ENCODE data around the gene ALKBH7. TPM values are rescaled to one million over a fixed set of nuclear protein-coding genes. Genes with fewer than 3 reads are reported as not detected.

ALKBH7 gene
- polyA plus RNA-seq, 1 donor from 2014 or later = 154 TPM

GRCh38 chr19:6378041-6378440 lies 5.4 kb downstream of the ALKBH7 start:
- Histone ChIP-seq H3K4me2 (ENCODE audit: low read length) (no peak overlapping the region), H2AFZ (ENCODE audit: low read depth, low read length) (no peak overlapping the region), H4K20me1 (ENCODE audit: insufficient read depth) (no peaks in the 10 kb centered on the region), H3K27ac (ENCODE audit: low read length) (no peak overlapping the region), H3K79me2 (replicated peaks; ENCODE audit: insufficient read depth, low read length) (no peaks in the 10 kb centered on the region), H3K9me3 (ENCODE audit: low read length) (peaks cover 7% of the 10 kb centered on the region), H3K36me3 (ENCODE audit: insufficient read depth, low read length) (peaks cover 11% of the 10 kb centered on the region), H3K4me3 (ENCODE audit: low read length) (no peak overlapping the region), H3K9ac (ENCODE audit: low read length) (no peak overlapping the region), H3K9me2 (ENCODE audit: insufficient read depth, low read length) (no peaks in the 10 kb centered on the region), H3K27me3 (ENCODE audit: insufficient read depth, low read depth, low read length) (no peaks in the 10 kb centered on the region), H3F3A (ENCODE audit: insufficient read depth, low read length, poor library complexity, severe bottlenecking) (no peaks in the 10 kb centered on the region)
- no peak for TF ChIP-seq RAD21 (conservative IDR thresholded peaks at IDR 0.05)
- TF ChIP-seq SMC3 (conservative IDR thresholded peaks at IDR 0.05; ENCODE audit: poor library complexity) = no peak
- TF ChIP-seq EZH2 (IDR thresholded peaks at IDR 0.05; ENCODE audit: borderline replicate concordance, insufficient read depth, low read length, poor library complexity, severe bottlenecking) = no peak
- TF ChIP-seq REST (IDR thresholded peaks at IDR 0.05; ENCODE audit: borderline replicate concordance) = no peak

GRCh38 chr19:6378486-6378885 lies 5.9 kb downstream of the ALKBH7 start:
- Histone ChIP-seq H3K9ac (ENCODE audit: low read length) (no peak overlapping the region), H3K79me2 (replicated peaks; ENCODE audit: insufficient read depth, low read length) (no peaks in the 10 kb centered on the region), H3F3A (ENCODE audit: insufficient read depth, low read length, poor library complexity, severe bottlenecking) (no peaks in the 10 kb centered on the region), H3K9me2 (ENCODE audit: insufficient read depth, low read length) (no peaks in the 10 kb centered on the region), H3K4me2 (ENCODE audit: low read length) (no peak overlapping the region), H2AFZ (ENCODE audit: low read depth, low read length) (no peak overlapping the region), H3K36me3 (ENCODE audit: insufficient read depth, low read length) (peaks cover 11% of the 10 kb centered on the region), H3K27ac (ENCODE audit: low read length) (no peak overlapping the region), H3K4me3 (ENCODE audit: low read length) (no peak overlapping the region), H3K27me3 (ENCODE audit: insufficient read depth, low read depth, low read length) (no peaks in the 10 kb centered on the region), H4K20me1 (ENCODE audit: insufficient read depth) (no peaks in the 10 kb centered on the region), H3K9me3 (ENCODE audit: low read length) (peaks cover 7% of the 10 kb centered on the region)
- TF ChIP-seq POLR2AphosphoS5 (IDR thresholded peaks at IDR 0.05) (no peak), EP300 (conservative IDR thresholded peaks at IDR 0.05; ENCODE audit: poor library complexity, severe bottlenecking) (no peak), EZH2 (IDR thresholded peaks at IDR 0.05; ENCODE audit: borderline replicate concordance, insufficient read depth, low read length, poor library complexity, severe bottlenecking) (no peak), TAF1 (IDR thresholded peaks at IDR 0.05; ENCODE audit: low read depth) (no peak), MXI1 (conservative IDR thresholded peaks at IDR 0.05; ENCODE audit: poor library complexity, severe bottlenecking) (no peak), SMC3 (conservative IDR thresholded peaks at IDR 0.05; ENCODE audit: poor library complexity) (no peak), RAD21 (conservative IDR thresholded peaks at IDR 0.05) (no peak), REST (IDR thresholded peaks at IDR 0.05; ENCODE audit: borderline replicate concordance) (no peak), CTCF (IDR thresholded peaks at IDR 0.05; ENCODE audit: poor library complexity, severe bottlenecking) (no peak)
